Activated CD8-positive, alpha-beta T cell treated with anti-CD3 and anti-CD28 coated beads for 36 hours (primary cell): ENCODE results near the gene SIN3B. TPM values are rescaled to one million over a fixed set of nuclear protein-coding genes. Genes with fewer than 3 reads are reported as not detected.

Experiments used
- ATAC-seq: fragments of 200-7000 bp; cut with Tn5 transposase; one replicate; pipeline ENCODE4 v1.10.0; 2021; ENCODE audit warnings: mild to moderate bottlenecking, moderate library complexity
- CTCF ChIA-PET: fragments of 350-600 bp; sonication (Branson Sonifier 250); formaldehyde crosslinking; loops from one replicate; lab custom pipeline; 2021; ENCODE audit warnings: antibody characterized with exemption; lab: Charles Lee
- POLR2A ChIA-PET: fragments of 350-600 bp; sonication (Branson Sonifier 250); formaldehyde crosslinking; loops from one replicate; lab custom pipeline; 2021; ENCODE audit warnings: antibody characterized with exemption; lab: Charles Lee
- DNase-seq: peaks from one replicate; pipeline ENCODE4 v3.0.0-alpha.2; 2020
- H3K27ac Mint-ChIP-seq: one replicate; pipeline ENCODE4 v1.8.0; 2021; ENCODE audit warnings: mild to moderate bottlenecking, mixed read lengths
- H3K27me3 Mint-ChIP-seq: one replicate; pipeline ENCODE4 v1.8.0; 2021; ENCODE audit warnings: mixed read lengths
- H3K36me3 Mint-ChIP-seq: one replicate; pipeline ENCODE4 v1.8.0; 2021; ENCODE audit warnings: low read depth, mixed read lengths
- H3K4me1 Mint-ChIP-seq: one replicate; pipeline ENCODE4 v1.8.0; 2021; ENCODE audit warnings: low read depth, mixed read lengths
- H3K4me3 Mint-ChIP-seq: one replicate; pipeline ENCODE4 v1.8.0; 2021; ENCODE audit warnings: mild to moderate bottlenecking, moderate library complexity, mixed read lengths
- H3K9me3 Mint-ChIP-seq: one replicate; pipeline ENCODE4 v1.8.0; 2021; ENCODE audit warnings: mixed read lengths
- CTCF ChIP-seq: fragments of 200-600 bp; IDR thresholded peaks from one replicate; pipeline ENCODE4 v1.8.0; 2022; ENCODE audit warnings: antibody characterized with exemption, mild to moderate bottlenecking
- intact Hi-C: fragments of 100-400 bp; cut with micrococcal nuclease; formaldehyde crosslinking; loops from one replicate; pipeline ENCODE4 v1.10.0; 2022
- total RNA-seq, 2 experiments: library from RNA; stranded (reverse); gene quantifications; one replicate each; pipeline ENCODE4 v1.2.3, GENCODE V29; 2021

The SIN3B gene
- total RNA-seq = 10 to 100 TPM; 27.6 to 31.6 TPM

- ATAC-seq (peak; percentile 95), DNase-seq (peak; percentile 88)
- CTCF ChIA-PET = no interaction called here
- no peak for TF ChIP-seq CTCF
- H3K4me3 Mint-ChIP-seq = peak within 1 kb of the TSS; percentile 85
- H3K4me1 Mint-ChIP-seq = peaks cover 24% of the 10 kb centered on the region
- POLR2A ChIA-PET = interaction anchor here (0.9 to 1.2 kb wide), 2 partner anchors 90 to 170 kb away, joined by 3 read pairs; partner anchors contain the start of gene SMIM7
- no peaks in the 10 kb centered on the region for H3K9me3 Mint-ChIP-seq
- H3K36me3 Mint-ChIP-seq = peaks cover 20% of the 10 kb centered on the region
- H3K27me3 Mint-ChIP-seq = peaks cover 18% of the 10 kb centered on the region
- intact Hi-C loops = no loop called here
- H3K27ac Mint-ChIP-seq = peak within 1 kb of the TSS; percentile 88
Measured at GRCh38 chr19:16829010-16829821, at the start of gene SIN3B. SIN3B (plus strand) TSS chr19:16829398; CDS start chr19:16829421, 23 bp downstream.

- Mint-ChIP-seq H3K27me3 (peaks cover 11% of the 10 kb centered on the region), H3K9me3 (no peaks in the 10 kb centered on the region), H3K36me3 (no peaks in the 10 kb centered on the region), H3K4me3 (no peak overlapping the region), H3K27ac (no peak overlapping the region), H3K4me1 (no peaks in the 10 kb centered on the region)
- intact Hi-C loops = loop anchor here (10.0 kb wide), 1 partner anchor 115 kb away; no protein-coding TSS in a partner anchor
- DNase-seq = no peak
- CTCF ChIA-PET = interaction anchor here (1.0 to 1.1 kb wide), 2 partner anchors 10 to 46 kb away, joined by 3 read pairs; no protein-coding TSS in a partner anchor
- no peak for ATAC-seq
- no peak for TF ChIP-seq CTCF
- POLR2A ChIA-PET = no interaction called here
Measured at GRCh38 chr19:16779539-16780163, 49.5 kb upstream of the SIN3B start.

- no peaks in the 10 kb centered on the region for H3K4me1 Mint-ChIP-seq
- H3K27ac Mint-ChIP-seq = no peak overlapping the region
- ChIA-PET CTCF (no interaction called here), POLR2A (no interaction called here)
- intact Hi-C loops = no loop called here
- no peaks in the 10 kb centered on the region for H3K9me3 Mint-ChIP-seq
- H3K27me3 Mint-ChIP-seq = peaks cover 7% of the 10 kb centered on the region
- H3K36me3 Mint-ChIP-seq = no peaks in the 10 kb centered on the region
- DNase-seq (no peak), ATAC-seq (no peak)
- TF ChIP-seq CTCF = no peak
- H3K4me3 Mint-ChIP-seq = no peak overlapping the region
Measured at GRCh38 chr19:16782719-16783118, 46.5 kb upstream of the SIN3B start.

- ChIA-PET CTCF (interaction anchor here (1.2 kb wide), 1 partner anchor 9 kb away, joined by 3 read pairs; no protein-coding TSS in a partner anchor), POLR2A (no interaction called here)
- no peak for ATAC-seq
- Mint-ChIP-seq H3K4me1 (no peaks in the 10 kb centered on the region), H3K4me3 (no peak overlapping the region), H3K27me3 (no peaks in the 10 kb centered on the region), H3K36me3 (peaks cover 10% of the 10 kb centered on the region), H3K9me3 (peaks cover 13% of the 10 kb centered on the region), H3K27ac (no peak overlapping the region)
- intact Hi-C loops = no loop called here
- DNase-seq = no peak
- TF ChIP-seq CTCF = no peak
Measured at GRCh38 chr19:16788479-16788878, 40.7 kb upstream of the SIN3B start.

- H3K27me3 Mint-ChIP-seq = no peaks in the 10 kb centered on the region
- CTCF ChIA-PET = interaction anchor here (1.2 kb wide), 1 partner anchor 9 kb away, joined by 3 read pairs; no protein-coding TSS in a partner anchor
- H3K4me3 Mint-ChIP-seq = no peak overlapping the region
- peaks cover 10% of the 10 kb centered on the region for H3K36me3 Mint-ChIP-seq
- H3K27ac Mint-ChIP-seq = no peak overlapping the region
- intact Hi-C loops = no loop called here
- no peak for ATAC-seq
- TF ChIP-seq CTCF = no peak
- no peak for DNase-seq
- no peaks in the 10 kb centered on the region for H3K4me1 Mint-ChIP-seq
- peaks cover 13% of the 10 kb centered on the region for H3K9me3 Mint-ChIP-seq
- POLR2A ChIA-PET = no interaction called here
Measured at GRCh38 chr19:16789238-16789637, 40.0 kb upstream of the SIN3B start.
